ENCODE data around the gene MRPS18B. TPM values are rescaled to one million over a fixed set of nuclear protein-coding genes. Genes with fewer than 3 reads are reported as not detected.

Gene MRPS18B
- total and polyA plus RNA-seq, 2 of the 13 experiments (the other 11 are each of a cell fraction or from before 2014, with no cell fraction given), result 125 to 131 TPM

DNA sequence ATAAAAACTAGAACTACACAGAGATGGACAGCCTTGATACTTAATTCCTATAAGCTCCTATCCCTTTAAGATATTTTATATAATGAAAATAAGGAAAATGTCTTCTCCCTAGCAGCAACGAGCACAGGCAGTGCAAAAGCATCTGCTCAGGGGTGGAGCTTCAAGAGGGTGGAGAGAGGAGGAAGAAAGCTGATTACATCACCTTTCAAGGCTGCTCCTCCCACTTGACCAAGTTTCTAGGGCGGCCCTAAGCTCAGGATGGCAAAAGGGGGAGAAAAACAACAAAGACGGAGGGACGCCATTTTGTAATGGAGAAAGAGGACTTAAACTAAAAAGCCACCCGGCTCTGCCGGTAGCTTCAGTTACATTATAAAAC is 2.8 kb upstream of the MRPS18B start (continued):
- TF ChIP-seq, protein P1, sequence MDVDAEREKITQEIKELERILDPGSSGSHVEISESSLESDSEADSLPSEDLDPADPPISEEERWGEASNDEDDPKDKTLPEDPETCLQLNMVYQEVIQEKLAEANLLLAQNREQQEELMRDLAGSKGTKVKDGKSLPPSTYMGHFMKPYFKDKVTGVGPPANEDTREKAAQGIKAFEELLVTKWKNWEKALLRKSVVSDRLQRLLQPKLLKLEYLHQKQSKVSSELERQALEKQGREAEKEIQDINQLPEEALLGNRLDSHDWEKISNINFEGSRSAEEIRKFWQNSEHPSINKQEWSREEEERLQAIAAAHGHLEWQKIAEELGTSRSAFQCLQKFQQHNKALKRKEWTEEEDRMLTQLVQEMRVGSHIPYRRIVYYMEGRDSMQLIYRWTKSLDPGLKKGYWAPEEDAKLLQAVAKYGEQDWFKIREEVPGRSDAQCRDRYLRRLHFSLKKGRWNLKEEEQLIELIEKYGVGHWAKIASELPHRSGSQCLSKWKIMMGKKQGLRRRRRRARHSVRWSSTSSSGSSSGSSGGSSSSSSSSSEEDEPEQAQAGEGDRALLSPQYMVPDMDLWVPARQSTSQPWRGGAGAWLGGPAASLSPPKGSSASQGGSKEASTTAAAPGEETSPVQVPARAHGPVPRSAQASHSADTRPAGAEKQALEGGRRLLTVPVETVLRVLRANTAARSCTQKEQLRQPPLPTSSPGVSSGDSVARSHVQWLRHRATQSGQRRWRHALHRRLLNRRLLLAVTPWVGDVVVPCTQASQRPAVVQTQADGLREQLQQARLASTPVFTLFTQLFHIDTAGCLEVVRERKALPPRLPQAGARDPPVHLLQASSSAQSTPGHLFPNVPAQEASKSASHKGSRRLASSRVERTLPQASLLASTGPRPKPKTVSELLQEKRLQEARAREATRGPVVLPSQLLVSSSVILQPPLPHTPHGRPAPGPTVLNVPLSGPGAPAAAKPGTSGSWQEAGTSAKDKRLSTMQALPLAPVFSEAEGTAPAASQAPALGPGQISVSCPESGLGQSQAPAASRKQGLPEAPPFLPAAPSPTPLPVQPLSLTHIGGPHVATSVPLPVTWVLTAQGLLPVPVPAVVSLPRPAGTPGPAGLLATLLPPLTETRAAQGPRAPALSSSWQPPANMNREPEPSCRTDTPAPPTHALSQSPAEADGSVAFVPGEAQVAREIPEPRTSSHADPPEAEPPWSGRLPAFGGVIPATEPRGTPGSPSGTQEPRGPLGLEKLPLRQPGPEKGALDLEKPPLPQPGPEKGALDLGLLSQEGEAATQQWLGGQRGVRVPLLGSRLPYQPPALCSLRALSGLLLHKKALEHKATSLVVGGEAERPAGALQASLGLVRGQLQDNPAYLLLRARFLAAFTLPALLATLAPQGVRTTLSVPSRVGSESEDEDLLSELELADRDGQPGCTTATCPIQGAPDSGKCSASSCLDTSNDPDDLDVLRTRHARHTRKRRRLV (CRISPR knock-in tag; IDR thresholded peaks at IDR 0.05), result 0 out of 2 replicates have a peak, but pooled peaks have one; percentile 44
- TF ChIP-seq, protein P2, sequence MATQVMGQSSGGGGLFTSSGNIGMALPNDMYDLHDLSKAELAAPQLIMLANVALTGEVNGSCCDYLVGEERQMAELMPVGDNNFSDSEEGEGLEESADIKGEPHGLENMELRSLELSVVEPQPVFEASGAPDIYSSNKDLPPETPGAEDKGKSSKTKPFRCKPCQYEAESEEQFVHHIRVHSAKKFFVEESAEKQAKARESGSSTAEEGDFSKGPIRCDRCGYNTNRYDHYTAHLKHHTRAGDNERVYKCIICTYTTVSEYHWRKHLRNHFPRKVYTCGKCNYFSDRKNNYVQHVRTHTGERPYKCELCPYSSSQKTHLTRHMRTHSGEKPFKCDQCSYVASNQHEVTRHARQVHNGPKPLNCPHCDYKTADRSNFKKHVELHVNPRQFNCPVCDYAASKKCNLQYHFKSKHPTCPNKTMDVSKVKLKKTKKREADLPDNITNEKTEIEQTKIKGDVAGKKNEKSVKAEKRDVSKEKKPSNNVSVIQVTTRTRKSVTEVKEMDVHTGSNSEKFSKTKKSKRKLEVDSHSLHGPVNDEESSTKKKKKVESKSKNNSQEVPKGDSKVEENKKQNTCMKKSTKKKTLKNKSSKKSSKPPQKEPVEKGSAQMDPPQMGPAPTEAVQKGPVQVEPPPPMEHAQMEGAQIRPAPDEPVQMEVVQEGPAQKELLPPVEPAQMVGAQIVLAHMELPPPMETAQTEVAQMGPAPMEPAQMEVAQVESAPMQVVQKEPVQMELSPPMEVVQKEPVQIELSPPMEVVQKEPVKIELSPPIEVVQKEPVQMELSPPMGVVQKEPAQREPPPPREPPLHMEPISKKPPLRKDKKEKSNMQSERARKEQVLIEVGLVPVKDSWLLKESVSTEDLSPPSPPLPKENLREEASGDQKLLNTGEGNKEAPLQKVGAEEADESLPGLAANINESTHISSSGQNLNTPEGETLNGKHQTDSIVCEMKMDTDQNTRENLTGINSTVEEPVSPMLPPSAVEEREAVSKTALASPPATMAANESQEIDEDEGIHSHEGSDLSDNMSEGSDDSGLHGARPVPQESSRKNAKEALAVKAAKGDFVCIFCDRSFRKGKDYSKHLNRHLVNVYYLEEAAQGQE (IDR thresholded peaks at IDR 0.05; ENCODE audit: borderline replicate concordance in 1 of 2, low read depth in 1 of 2, low read length in 2 of 2), result peak in 1 of 2 experiments; percentile 68; a peak in 2 of 4 replicates
- TF ChIP-seq, protein P3, sequence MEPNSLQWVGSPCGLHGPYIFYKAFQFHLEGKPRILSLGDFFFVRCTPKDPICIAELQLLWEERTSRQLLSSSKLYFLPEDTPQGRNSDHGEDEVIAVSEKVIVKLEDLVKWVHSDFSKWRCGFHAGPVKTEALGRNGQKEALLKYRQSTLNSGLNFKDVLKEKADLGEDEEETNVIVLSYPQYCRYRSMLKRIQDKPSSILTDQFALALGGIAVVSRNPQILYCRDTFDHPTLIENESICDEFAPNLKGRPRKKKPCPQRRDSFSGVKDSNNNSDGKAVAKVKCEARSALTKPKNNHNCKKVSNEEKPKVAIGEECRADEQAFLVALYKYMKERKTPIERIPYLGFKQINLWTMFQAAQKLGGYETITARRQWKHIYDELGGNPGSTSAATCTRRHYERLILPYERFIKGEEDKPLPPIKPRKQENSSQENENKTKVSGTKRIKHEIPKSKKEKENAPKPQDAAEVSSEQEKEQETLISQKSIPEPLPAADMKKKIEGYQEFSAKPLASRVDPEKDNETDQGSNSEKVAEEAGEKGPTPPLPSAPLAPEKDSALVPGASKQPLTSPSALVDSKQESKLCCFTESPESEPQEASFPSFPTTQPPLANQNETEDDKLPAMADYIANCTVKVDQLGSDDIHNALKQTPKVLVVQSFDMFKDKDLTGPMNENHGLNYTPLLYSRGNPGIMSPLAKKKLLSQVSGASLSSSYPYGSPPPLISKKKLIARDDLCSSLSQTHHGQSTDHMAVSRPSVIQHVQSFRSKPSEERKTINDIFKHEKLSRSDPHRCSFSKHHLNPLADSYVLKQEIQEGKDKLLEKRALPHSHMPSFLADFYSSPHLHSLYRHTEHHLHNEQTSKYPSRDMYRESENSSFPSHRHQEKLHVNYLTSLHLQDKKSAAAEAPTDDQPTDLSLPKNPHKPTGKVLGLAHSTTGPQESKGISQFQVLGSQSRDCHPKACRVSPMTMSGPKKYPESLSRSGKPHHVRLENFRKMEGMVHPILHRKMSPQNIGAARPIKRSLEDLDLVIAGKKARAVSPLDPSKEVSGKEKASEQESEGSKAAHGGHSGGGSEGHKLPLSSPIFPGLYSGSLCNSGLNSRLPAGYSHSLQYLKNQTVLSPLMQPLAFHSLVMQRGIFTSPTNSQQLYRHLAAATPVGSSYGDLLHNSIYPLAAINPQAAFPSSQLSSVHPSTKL (CRISPR knock-in tag; IDR thresholded peaks at IDR 0.05), result peak; percentile 50; the same call in 1 of the 2 replicates
- peak; percentile 96 for TF ChIP-seq SP5 (CRISPR knock-in tag; IDR thresholded peaks at IDR 0.05; ENCODE audit: borderline replicate concordance, low read depth)
- no peak for TF ChIP-seq MYC (CRISPR knock-in tag; IDR thresholded peaks at IDR 0.05; ENCODE audit: borderline replicate concordance)
- peak; percentile 72; the same call in 1 of the 2 replicates for TF ChIP-seq KDM2A (CRISPR knock-in tag; IDR thresholded peaks at IDR 0.05; ENCODE audit: borderline replicate concordance, low read depth)
- TF ChIP-seq, protein P4, sequence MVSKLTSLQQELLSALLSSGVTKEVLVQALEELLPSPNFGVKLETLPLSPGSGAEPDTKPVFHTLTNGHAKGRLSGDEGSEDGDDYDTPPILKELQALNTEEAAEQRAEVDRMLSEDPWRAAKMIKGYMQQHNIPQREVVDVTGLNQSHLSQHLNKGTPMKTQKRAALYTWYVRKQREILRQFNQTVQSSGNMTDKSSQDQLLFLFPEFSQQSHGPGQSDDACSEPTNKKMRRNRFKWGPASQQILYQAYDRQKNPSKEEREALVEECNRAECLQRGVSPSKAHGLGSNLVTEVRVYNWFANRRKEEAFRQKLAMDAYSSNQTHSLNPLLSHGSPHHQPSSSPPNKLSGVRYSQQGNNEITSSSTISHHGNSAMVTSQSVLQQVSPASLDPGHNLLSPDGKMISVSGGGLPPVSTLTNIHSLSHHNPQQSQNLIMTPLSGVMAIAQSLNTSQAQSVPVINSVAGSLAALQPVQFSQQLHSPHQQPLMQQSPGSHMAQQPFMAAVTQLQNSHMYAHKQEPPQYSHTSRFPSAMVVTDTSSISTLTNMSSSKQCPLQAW (CRISPR knock-in tag; IDR thresholded peaks at IDR 0.05), result 0 out of 2 replicates have a peak, but pooled peaks have one; percentile 20
- TF ChIP-seq, protein P5, sequence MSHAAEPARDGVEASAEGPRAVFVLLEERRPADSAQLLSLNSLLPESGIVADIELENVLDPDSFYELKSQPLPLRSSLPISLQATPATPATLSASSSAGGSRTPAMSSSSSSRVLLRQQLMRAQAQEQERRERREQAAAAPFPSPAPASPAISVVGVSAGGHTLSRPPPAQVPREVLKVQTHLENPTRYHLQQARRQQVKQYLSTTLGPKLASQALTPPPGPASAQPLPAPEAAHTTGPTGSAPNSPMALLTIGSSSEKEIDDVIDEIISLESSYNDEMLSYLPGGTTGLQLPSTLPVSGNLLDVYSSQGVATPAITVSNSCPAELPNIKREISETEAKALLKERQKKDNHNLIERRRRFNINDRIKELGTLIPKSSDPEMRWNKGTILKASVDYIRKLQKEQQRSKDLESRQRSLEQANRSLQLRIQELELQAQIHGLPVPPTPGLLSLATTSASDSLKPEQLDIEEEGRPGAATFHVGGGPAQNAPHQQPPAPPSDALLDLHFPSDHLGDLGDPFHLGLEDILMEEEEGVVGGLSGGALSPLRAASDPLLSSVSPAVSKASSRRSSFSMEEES (CRISPR knock-in tag; IDR thresholded peaks at IDR 0.05), result peak; percentile 26; the same call in 1 of the 2 replicates
- peak; percentile 94 for TF ChIP-seq CEBPG (CRISPR knock-in tag; IDR thresholded peaks at IDR 0.05)
- TF ChIP-seq, protein P6, sequence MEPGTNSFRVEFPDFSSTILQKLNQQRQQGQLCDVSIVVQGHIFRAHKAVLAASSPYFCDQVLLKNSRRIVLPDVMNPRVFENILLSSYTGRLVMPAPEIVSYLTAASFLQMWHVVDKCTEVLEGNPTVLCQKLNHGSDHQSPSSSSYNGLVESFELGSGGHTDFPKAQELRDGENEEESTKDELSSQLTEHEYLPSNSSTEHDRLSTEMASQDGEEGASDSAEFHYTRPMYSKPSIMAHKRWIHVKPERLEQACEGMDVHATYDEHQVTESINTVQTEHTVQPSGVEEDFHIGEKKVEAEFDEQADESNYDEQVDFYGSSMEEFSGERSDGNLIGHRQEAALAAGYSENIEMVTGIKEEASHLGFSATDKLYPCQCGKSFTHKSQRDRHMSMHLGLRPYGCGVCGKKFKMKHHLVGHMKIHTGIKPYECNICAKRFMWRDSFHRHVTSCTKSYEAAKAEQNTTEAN (CRISPR knock-in tag; conservative IDR thresholded peaks at IDR 0.05), result peak; percentile 23; the same call in 1 of the 2 replicates

Measured in HepG2 (cell line).